Globus pallidus (tissue), 1 donor: Measurements from ENCODE around the gene NEGR1.

Experiments used
- DNase-seq: peaks from one replicate; pipeline ENCODE4 v3.0.0-alpha.2; 2015; ENCODE audit warnings: low spot score

Gene NEGR1

DNA sequence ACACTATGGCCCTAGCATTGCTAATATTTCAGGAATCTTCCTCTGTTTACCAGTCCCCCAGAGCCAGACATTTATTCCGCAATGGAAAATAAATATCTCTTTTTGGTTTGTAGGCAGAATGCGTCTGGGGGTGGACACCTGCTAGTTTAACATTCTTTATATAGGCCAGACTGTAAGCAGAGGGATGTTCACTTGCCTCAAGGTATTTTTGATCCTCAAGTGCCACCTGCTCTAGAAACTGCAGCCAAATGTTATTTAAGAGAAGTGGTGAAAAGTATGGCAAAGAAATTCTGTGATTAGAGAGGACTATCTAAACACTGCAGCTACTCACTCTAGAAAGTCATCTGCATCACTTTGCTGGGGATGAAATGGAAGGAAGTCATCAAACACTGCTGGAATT lies 164.7 kb downstream of the NEGR1 start:
- DNase-seq = no peak

GRCh38 chr1:72115290-72115689 lies 167.0 kb downstream of the NEGR1 start:
- DNase-seq = no peak

DNA sequence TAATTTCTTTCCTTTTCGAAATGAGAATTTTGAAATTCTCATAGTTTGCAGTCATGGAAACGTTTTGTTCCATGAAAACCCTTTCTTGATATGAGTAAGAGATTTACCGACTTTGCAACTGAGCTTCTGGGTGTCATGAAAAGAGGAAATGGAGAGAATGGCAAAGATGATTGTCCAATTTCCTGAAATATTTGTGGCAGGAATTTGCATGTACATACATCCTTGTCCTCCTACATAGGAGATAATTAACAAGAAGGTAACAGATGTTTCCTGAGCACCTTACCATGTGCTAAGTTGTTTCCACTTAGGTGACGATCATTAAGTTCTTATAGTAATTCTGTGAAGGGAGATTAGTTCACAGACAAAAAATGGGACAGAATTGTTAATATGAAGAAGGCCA lies 170.7 kb downstream of the NEGR1 start:
- DNase-seq = no peak

DNA sequence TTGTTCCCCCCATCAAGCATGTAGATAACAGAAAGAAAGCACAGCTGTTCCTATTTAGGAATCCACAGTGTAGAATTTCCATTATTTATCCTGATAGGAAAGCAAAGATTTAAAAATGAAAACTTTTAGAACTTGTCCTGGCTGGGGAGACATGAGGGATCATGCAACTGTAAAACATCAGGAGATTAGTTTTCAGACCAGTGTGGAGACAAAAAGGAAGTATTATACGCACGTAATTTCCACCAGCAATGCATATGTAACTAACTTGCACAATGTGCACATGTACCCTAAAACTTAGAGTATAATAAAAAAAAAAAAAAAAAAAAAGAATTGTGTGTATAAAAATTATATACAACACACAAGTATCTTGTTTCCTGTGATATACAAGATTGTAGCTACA lies 172.4 kb downstream of the NEGR1 start:
- DNase-seq = no peak

- no peak for DNase-seq
These were observed 177.1 kb downstream of the NEGR1 start for GRCh38 chr1:72105201-72105600.

DNA sequence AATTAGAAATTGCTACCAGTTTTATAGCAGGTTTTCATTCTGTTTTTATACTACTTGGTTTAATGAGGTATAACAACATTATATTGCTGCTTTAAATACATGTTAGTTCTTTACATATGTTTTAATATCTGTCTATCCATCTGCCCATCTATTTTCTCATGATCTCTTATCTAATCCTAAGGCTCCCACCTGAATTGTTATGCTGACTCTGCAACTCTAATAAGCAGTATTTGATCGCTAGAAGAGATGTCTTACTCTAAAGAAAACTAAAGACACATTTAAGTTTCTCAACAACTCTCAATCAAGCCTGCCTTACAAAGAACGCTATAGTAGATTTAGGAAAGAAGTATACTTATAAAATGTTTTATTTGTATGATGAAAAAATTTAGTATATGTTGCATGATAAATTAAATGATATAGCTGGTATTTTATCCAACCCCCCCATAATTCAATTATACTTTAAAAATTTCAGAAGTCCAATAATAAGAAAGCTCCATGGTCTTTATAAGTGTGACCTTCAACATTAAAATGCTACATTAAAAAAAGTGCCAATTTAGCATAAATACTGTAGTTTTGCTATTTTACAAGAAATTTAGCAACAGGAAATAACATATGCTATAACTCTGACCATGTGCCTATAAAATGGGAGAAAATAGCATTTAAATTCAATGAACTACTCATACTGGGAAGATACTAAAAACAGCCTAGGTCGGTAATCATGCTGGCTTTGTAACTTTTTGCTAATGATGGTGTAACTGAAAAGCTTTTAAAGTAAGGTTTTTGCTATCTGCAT lies 180.3 kb downstream of the NEGR1 start:
- no peak for DNase-seq

GRCh38 chr1:72100771-72101170 lies 181.6 kb downstream of the NEGR1 start:
- no peak for DNase-seq

DNA sequence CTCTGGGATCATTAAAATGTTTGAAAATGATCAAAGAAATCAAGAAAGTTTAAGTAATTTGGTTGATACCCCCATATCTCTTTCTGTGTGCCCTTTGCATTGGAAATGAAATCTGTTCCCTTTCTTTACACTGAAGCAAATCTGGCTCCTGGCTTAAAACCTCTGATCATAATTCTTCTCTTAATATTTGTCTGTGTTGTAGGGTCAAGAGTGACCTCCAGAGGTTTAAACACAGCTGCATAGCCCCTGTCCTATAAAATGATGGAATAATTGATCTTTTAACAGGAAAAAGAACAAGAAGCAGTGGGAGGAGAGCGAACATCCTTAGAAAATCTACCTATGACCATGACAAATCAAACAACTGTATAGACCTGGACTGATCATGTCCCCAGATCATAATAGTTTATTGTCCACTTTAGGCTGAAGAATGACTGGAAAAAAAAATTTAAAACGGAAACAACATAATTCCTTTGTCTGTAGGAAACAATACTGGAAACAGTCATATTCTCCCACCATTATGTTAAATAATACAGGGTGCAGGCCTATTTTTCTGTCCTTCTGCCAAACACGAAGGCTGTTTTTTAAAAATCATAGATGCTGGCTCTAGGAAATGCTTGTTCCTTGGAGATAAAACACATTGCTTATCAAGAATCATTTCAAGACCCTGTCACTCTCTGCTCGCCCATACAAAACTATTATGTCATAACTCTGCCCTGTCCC lies 184.3 kb downstream of the NEGR1 start:
- DNase-seq = no peak

DNA sequence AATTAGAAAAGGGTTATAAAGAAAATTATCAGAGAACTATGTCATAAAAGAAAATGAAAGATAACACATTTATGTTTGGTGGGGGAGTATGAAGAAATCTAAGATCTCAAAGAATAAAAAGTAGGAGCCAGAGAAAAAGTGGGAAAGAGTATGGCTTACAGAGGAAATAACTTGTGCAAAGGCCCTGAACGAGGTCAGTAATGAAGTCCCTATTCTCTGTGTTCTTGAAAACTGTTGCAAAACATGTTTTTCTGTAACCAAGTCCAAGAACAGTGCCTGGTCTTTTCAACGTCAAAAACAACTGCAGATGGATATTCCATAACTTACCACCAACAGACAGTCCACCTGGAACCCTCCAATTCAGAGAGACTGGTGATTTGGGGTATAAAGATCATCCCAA lies 188.1 kb downstream of the NEGR1 start:
- no peak for DNase-seq

- no peak for DNase-seq
These were observed 195.9 kb downstream of the NEGR1 start for GRCh38 chr1:72086394-72086793.

GRCh38 chr1:72075425-72075824 lies 206.9 kb downstream of the NEGR1 start:
- no peak for DNase-seq

DNA sequence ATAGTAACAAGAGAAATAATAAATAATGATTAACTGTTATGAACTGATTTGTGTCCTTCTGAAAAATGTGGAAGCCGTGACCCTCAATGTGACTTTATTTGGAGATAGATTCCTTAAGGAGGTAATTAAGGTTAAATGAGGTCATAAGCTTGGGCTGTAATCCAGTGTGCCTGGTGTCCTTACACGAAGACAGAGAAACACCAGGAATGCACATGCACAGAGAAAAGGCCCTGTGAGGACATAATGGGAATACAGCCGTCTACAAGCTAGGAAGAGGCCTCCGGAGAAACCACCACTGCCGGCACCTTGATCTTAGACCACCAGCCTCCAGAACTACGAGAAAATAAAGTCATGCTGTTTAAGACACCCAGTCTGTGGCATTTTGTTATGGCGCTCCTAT lies 215.9 kb downstream of the NEGR1 start:
- DNase-seq = no peak

DNA sequence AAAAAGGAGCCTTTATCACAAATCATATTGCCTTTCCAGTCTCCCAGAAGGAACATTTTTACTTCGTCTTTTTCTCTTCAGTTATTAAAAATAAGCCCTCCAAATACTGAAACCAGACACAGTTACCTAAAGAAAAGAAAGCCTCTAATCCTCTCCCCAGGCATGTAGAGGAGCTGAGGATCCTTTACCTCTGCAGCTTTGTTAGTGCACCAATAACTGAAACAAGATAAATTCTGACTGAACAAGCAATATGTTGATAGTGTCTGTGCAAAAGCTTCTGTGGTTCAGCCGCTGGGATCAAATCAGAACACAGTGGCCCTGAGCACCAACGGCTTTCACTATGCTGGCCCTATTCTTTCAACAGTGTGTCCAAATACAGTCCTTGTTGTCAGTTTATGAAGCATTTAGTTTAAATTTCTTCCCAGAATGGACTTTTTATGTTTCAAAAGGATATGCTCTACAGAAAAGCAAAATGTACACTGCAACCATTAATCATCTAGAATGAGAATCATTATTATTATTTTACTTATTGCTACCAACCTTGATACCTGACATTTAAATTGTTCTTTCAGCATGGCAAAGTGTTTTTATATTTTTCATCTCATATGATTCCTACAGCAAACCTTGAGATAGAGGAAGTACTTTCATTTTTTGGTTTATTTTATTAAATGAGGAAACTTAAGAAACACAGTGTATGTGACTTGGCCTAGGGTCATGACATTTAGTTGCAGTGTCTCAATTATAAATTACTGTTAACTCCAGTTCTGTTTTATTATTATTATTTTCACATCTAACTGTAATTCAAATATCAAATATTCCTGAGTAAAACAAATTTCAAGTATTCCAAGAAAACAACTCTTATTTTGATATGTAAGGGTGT lies 217.9 kb downstream of the NEGR1 start:
- DNase-seq = no peak

DNA sequence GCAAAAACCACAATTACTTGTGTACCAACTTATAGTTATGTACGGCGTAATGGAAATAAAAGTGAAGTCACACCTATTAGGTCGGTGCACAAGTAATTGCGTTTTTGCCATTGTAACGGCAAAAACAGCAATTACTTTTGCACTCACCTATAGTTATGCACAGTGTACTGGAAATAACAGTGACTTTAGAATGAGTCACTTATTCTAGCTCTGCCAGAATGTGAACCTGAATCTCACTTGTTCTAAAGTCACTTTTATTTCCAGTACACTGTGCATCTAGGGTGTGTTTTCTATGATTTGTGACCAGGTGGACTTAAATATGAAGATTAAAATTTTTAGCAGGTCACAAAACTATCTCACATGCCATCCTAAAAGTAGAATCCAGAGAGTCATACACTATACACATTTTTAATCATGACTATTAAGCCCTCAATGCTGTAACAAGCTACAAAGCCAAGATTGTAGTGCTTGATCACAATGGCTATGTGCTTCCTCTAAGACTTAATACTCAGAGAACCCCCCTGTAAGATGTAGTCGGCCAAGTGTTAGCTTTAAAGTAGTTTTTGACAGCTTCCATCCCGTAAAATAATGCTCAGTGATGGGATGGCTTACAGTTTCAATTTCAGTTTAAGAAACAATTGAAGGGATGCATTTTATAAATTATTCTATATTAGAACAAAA lies 218.8 kb downstream of the NEGR1 start:
- no peak for DNase-seq

DNA sequence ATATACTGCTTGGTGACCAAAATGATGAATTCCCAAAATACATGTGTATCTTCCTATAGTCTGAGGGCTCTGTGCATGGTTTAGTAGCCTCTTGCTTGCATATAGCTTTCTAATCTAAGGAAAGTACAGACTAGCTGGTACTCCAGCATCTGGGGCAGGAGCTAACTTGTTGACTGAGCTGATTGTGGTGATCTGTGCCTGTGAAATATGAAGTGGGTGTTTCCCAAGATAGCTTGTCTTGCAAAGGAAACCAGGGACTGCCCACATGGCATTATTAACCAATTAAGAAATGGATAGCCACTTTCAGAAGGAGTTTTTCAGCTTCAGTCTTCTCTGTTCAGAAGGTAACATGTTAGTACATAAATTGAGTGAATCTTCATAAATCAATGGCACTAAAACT lies 219.8 kb downstream of the NEGR1 start:
- DNase-seq = no peak

DNA sequence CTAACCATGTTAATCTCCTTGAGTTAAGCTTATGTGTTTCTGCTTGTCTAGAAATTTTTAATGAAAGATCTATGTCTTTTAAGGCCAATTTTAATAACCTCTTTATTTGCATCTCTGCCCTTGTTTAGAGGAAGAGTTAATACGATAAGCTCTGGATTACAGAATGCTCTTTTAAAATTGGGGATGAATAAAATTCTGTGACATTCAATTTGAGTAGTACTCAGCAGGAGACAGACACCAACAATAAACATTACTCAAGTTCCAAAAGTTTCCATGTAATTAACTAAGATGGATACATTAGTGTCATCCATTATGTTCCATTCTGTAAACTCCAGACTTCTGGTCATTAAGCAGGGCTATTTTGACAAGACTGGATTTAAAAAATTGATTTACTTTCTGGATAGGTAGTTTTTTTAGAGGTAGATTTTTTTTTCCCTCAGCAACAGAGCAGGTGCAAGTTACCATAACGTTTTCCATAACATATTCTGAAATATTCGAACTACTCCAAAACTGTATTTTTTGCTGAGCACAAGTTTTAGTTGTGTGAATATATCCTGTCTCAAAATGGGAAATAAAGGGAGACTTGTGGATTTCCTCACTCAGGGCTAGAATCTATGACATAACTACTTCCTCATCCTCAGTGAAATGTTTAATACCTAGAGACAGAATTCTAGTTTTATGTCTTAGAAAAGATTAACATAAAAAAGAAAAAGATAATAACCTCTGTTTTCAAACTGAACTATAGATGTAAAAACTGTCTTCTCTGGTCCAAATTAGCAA lies 221.7 kb downstream of the NEGR1 start:
- DNase-seq = no peak

DNA sequence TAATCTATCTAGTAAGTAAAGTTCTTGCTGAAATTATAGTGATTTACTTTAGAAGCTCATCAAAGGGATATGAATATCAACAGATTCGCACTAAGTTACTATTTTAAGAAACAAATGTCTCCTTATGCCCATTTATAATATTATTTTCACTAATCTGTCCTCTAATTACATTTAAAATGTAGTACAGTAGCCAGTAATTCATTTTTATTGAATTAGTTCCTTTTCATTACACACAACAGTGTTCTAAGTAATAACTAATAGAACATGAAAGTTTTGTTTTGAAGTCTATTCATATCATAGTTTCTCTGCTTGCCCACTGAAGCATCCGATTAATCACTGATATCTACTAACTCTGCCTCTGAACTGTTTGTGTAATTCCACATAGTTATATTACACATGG lies 225.8 kb downstream of the NEGR1 start:
- no peak for DNase-seq

DNA sequence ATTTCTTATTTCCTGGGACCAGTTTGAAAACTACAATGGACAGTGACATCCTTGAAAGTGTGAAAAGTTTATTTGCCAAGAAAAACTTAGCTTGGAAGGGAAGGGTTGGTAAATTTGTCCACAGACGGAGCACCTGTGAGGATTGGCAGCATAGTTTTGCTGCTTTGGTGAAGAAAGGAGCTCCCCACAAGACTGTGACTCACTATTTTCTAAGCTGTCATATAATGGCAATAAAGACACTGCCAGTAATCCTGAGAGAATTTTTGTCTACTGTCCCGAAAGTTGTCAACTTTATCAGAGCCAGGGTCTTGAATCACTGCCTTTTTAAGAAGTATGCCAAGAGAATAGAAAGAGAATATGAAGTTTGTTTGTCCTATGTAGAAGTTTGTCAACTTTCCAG lies 230.8 kb downstream of the NEGR1 start:
- DNase-seq = no peak

DNA sequence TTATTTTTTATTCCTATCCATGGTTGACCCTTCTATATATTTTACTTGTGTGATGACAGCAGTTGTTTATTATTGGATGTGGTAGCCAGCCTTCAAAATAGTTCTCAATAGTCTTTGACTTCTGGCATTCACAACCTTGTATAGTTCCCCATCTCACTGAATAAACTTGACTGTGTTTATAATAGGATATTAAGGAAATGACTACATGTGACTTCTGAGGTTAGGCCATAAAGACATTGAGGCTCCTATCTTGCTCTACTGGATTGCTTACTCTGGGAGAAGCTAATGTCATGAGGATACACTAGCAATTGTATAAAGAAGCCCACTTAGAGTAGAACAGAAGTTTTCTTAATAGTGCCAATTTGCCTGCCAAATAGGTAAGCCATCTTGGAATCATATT lies 231.8 kb downstream of the NEGR1 start:
- DNase-seq = no peak

DNA sequence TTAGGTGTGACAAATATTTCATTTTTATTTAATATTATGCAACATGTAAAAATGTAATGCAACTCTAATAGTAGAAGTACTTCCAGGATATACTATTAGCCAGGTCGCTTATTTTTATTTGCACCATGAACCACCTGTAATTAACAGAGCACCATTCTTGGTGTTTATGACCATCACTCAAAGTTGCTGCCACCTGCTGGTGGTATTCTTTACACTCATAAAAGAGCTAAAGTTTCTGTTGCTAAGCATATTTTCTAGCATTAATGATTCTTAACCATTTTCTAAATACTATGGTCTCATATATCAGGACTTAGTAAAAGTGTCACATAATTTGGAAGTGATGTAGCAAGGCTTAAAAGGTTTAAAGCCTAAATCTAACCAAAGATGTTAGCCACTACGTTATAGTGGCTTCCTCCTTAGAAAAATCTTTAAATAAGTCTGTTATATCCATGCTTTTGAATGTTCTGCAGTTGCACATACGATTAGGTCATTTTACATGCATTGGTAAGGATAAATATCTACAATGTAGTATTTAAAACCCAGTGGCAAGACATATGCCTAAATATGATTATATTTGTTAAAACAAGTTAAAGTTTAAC lies 244.5 kb downstream of the NEGR1 start:
- peak; percentile 40 for DNase-seq

DNA sequence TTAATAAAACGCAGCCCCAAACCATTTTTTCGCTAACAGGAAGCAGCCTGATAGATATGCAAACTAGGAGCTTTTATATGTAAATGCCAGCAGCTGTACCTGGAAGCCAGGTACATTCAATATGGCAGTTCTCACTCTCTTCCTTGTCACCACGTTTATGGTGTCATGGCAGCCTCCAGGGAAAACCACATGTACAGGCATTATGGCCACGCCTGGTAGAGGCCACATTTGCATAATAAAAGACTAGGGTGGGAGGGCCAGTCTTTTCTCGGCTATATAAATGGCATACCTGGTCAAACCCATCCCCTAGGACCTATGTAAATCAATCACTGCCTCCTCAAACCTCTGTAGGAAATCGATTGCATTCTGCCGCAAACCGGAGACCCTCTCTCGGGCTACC lies 247.5 kb downstream of the NEGR1 start:
- DNase-seq = no peak
